B cell (primary cell): Measurements from ENCODE around the gene CEP295NL.

ENCODE experiments used
- CTCF ChIP-seq: fragments of 200-600 bp; IDR thresholded peaks from one replicate; pipeline ENCODE4 v1.8.0; 2022; ENCODE audit warnings: antibody characterized with exemption, mild to moderate bottlenecking
- EZH2 ChIP-seq: IDR thresholded peaks from 2 replicates; pipeline ENCODE4 v1.6.1; 2012; ENCODE audit warnings: borderline replicate concordance, low read depth, mild to moderate bottlenecking, moderate library complexity, low read length; ENCODE audit not compliant: insufficient read depth, poor library complexity, severe bottlenecking

GRCh38 chr17:78883533-78884131 is 19.4 kb downstream of the CEP295NL start:
- no peak for TF ChIP-seq CTCF
- no peak for TF ChIP-seq EZH2
